Mesendoderm (in vitro differentiated cells): ENCODE results near the gene ACACA.

Experiments used
- DNase-seq: peaks from one replicate; pipeline ENCODE4 v3.0.0; 2013
- H2AK5ac ChIP-seq: 2 replicates; pipeline ENCODE4 v1.6.1; 2013; ENCODE audit warnings: low read length, inconsistent platforms
- H2BK120ac ChIP-seq: 2 replicates; pipeline ENCODE4 v1.6.1; 2013; ENCODE audit warnings: low read depth, mild to moderate bottlenecking, low read length, moderate library complexity, mixed read lengths
- H2BK15ac ChIP-seq: replicated peaks from 2 replicates; pipeline ENCODE4 v1.6.1; 2013; ENCODE audit warnings: low read depth, mild to moderate bottlenecking, moderate library complexity
- H2BK5ac ChIP-seq: 2 replicates; pipeline ENCODE4 v1.6.1; 2013; ENCODE audit warnings: low read length, inconsistent platforms
- H3K18ac ChIP-seq: 2 replicates; pipeline ENCODE4 v1.6.1; 2013; ENCODE audit warnings: mild to moderate bottlenecking, low read length, mixed read lengths
- H3K23ac ChIP-seq: one replicate; pipeline ENCODE4 v1.6.1; 2013; ENCODE audit warnings: low read length
- H3K27ac ChIP-seq: 2 replicates; pipeline ENCODE4 v1.5.1; 2013; ENCODE audit warnings: low read depth, mild to moderate bottlenecking, inconsistent platforms, low read length, moderate library complexity
- H3K27me3 ChIP-seq: 2 replicates; pipeline ENCODE4 v1.6.1; 2013; ENCODE audit warnings: low read length, control low read depth, mild to moderate bottlenecking, inconsistent platforms; ENCODE audit not compliant: insufficient read depth, poor library complexity
- H3K36me3 ChIP-seq: 2 replicates; pipeline ENCODE4 v1.6.1; 2013; ENCODE audit warnings: low read length, inconsistent platforms; ENCODE audit not compliant: control insufficient read depth, insufficient read depth
- H3K4ac ChIP-seq: one replicate; pipeline ENCODE4 v1.6.1; 2013; ENCODE audit warnings: low read depth, mild to moderate bottlenecking, low read length, moderate library complexity
- H3K4me1 ChIP-seq: 2 replicates; pipeline ENCODE4 v1.6.1; 2013; ENCODE audit warnings: low read depth, low read length, inconsistent platforms; ENCODE audit not compliant: control insufficient read depth
- H3K4me2 ChIP-seq: 2 replicates; pipeline ENCODE4 v1.6.1; 2013; ENCODE audit warnings: low read length
- H3K4me3 ChIP-seq: 2 replicates; pipeline ENCODE4 v1.5.1; 2013; ENCODE audit warnings: mild to moderate bottlenecking, low read length
- H3K56ac ChIP-seq: one replicate; pipeline ENCODE4 v1.6.1; 2013; ENCODE audit warnings: low read length
- H3K79me1 ChIP-seq: 2 replicates; pipeline ENCODE4 v1.6.1; 2013; ENCODE audit warnings: low read length, inconsistent platforms
- H3K79me2 ChIP-seq: 2 replicates; pipeline ENCODE4 v1.6.1; 2013; ENCODE audit warnings: mild to moderate bottlenecking, low read length; ENCODE audit not compliant: control insufficient read depth, insufficient read depth
- H3K9ac ChIP-seq: 2 replicates; pipeline ENCODE4 v1.6.1; 2013; ENCODE audit warnings: low read length, inconsistent platforms
- H4K5ac ChIP-seq: one replicate; pipeline ENCODE4 v1.6.1; 2013; ENCODE audit warnings: low read length
- H4K8ac ChIP-seq: one replicate; pipeline ENCODE4 v1.6.1; 2013; ENCODE audit warnings: low read depth, mild to moderate bottlenecking, control low read depth, low read length, moderate library complexity
- WGBS: extraction: QIAGEN DNeasy Blood & Tissue Kit; methylation state at CpG from one replicate; pipeline ENCODE4 v1.1.7; 2013; ENCODE audit warnings: low lambda C conversion rate, missing lambda C conversion rate; ENCODE audit not compliant: insufficient coverage; ENCODE audit errors: extremely low coverage; 5-methylcytosine and 5-hydroxymethylcytosine counted together

The ACACA gene

DNA sequence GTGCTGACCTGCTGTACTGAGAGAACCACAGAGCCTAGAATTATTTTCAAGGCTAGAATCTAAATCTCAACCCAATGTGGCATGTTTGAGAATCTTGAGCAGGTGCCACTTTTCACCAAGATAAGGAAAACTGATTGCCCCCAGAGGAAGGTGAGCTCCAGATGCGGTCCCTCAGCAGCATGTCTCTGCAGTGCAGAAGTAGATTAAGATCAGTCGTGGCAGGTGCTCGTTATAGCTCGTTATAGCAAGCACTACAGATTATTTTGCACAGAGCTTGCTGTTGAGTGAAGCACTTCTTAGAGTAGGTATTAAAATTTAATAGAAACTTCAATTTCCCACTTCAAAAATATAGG, 281.8 kb downstream of the ACACA start:
- Histone ChIP-seq H2BK15ac (no peak overlapping the region), H3K4ac (no peak overlapping the region), H3K9ac (no peak overlapping the region), H3K4me2 (no peak overlapping the region), H4K5ac (no peak overlapping the region), H3K79me1 (no peaks in the 10 kb centered on the region), H3K27me3 (no peaks in the 10 kb centered on the region), H3K4me3 (no peak overlapping the region), H3K36me3 (peaks cover 4% of the 10 kb centered on the region), H2BK5ac (no peak overlapping the region), H3K23ac (no peak overlapping the region), H3K18ac (no peak overlapping the region), H3K4me1 (no peaks in the 10 kb centered on the region), H3K79me2 (no peaks in the 10 kb centered on the region), H2BK120ac (no peak overlapping the region), H3K56ac (no peak overlapping the region), H4K8ac (no peak overlapping the region), H2AK5ac (no peak overlapping the region), H3K27ac (no peak overlapping the region)
- DNase-seq = no peak
- WGBS = no CpG with 5 or more reads among the region's 4 CpGs

DNA sequence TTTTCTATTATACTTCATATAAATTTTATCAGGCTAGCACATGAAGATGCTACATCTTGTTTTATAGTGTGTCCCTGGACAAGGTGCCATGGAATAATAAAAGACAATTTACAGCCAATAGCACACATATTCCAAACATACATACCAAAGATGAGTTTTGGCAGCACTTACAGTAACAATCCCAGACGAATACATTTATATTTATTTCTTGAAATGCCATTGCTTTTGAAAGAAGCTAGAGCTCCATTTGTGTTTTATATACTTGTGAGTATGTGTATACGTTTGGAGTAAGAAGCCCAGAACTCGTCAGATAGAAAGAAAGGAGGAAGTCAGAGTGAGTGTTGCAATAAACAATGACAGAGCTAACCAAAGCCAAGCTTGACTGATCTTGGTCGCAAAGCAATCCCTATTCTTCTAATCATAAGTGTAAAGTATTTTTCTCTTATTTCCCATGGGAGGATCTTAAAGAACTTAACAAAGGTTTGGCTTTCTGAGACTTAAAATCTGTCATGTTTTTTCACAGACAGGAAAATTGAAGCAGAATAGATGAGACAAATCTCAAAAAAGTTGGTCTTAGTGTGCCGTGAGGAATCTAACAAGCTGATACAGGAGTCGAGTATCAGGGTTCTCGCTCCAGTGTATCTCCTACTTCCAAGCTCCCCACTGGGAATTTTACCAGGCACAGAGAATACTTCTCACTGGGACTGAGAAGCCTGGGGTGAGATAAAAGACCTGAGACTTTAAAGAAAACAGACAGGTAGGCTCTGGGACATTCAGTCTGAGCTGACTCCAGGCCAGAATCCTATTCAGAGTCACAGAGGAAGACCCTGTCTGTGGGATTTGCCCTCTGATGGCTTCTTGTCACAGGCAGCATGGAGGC, 282.5 kb downstream of the ACACA start:
- peaks cover 4% of the 10 kb centered on the region for H3K36me3 ChIP-seq
- no peak overlapping the region for H3K4me3 ChIP-seq
- no peak overlapping the region for H3K27ac ChIP-seq
- H3K18ac ChIP-seq = no peak overlapping the region
- peak; percentile 61 for DNase-seq
- H3K79me2 ChIP-seq = no peaks in the 10 kb centered on the region
- H3K27me3 ChIP-seq = no peaks in the 10 kb centered on the region
- no peak overlapping the region for H2BK15ac ChIP-seq
- H3K9ac ChIP-seq = no peak overlapping the region
- no peak overlapping the region for H2AK5ac ChIP-seq
- H3K79me1 ChIP-seq = no peaks in the 10 kb centered on the region
- WGBS = no CpG with 5 or more reads among the region's 7 CpGs
- no peak overlapping the region for H2BK120ac ChIP-seq
- no peak overlapping the region for H3K23ac ChIP-seq
- no peak overlapping the region for H4K5ac ChIP-seq
- no peak overlapping the region for H3K4ac ChIP-seq
- H2BK5ac ChIP-seq = no peak overlapping the region
- H4K8ac ChIP-seq = no peak overlapping the region
- no peaks in the 10 kb centered on the region for H3K4me1 ChIP-seq
- no peak overlapping the region for H3K56ac ChIP-seq
- H3K4me2 ChIP-seq = no peak overlapping the region

DNA sequence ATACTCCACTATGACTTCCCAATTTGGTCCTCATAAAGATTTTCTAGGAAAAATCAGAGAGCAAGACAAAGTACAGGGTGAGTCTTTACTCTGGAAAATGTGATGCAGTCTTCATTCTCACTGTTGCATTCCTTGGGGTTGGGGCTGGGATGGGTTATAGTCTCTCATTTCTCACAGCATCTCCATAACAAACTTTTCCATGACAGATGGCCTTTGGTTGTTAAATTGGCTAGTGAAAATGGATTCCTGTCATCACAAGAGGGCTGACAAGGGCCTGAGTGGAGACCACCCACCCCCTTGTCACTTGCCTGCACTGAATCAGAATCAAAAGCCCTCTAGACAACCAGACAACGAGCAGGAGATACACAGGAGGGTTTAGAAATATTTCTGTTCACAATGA, 283.2 kb downstream of the ACACA start:
- no peak overlapping the region for H3K23ac ChIP-seq

GRCh38 chr17:37121616-37122015, 285.0 kb downstream of the ACACA start:
- Histone ChIP-seq H3K27ac (no peak overlapping the region), H3K4me1 (peaks cover 4% of the 10 kb centered on the region)

More for the DNA sequence above, 283.2 kb downstream of the ACACA start:
- no peak overlapping the region for H3K4me2 ChIP-seq
- no peak overlapping the region for H2BK5ac ChIP-seq
- WGBS = no CpG with 5 or more reads among the region's 1 CpG
- no peak overlapping the region for H3K56ac ChIP-seq
- H3K4me1 ChIP-seq = no peaks in the 10 kb centered on the region
- no peak overlapping the region for H4K8ac ChIP-seq
- H3K9ac ChIP-seq = no peak overlapping the region
- H2BK120ac ChIP-seq = no peak overlapping the region
- H3K4me3 ChIP-seq = no peak overlapping the region
- H3K18ac ChIP-seq = no peak overlapping the region
- no peaks in the 10 kb centered on the region for H3K79me1 ChIP-seq
- H3K4ac ChIP-seq = no peak overlapping the region
- no peaks in the 10 kb centered on the region for H3K27me3 ChIP-seq
- no peaks in the 10 kb centered on the region for H3K79me2 ChIP-seq
- H3K27ac ChIP-seq = no peak overlapping the region
- H4K5ac ChIP-seq = no peak overlapping the region
- H3K36me3 ChIP-seq = peaks cover 4% of the 10 kb centered on the region
- no peak for DNase-seq
- no peak overlapping the region for H2AK5ac ChIP-seq
- no peak overlapping the region for H2BK15ac ChIP-seq

GRCh38 chr17:37118366-37119137, 288.1 kb downstream of the ACACA start:
- no peak overlapping the region for H3K23ac ChIP-seq
- H3K4me3 ChIP-seq = no peak overlapping the region
- no peak overlapping the region for H3K4me2 ChIP-seq
- no peak overlapping the region for H3K4ac ChIP-seq
- H3K56ac ChIP-seq = no peak overlapping the region
- no peak overlapping the region for H3K9ac ChIP-seq
- peaks cover 4% of the 10 kb centered on the region for H3K4me1 ChIP-seq
- no peak overlapping the region for H4K5ac ChIP-seq
- H3K36me3 ChIP-seq = peaks cover 4% of the 10 kb centered on the region
- no peaks in the 10 kb centered on the region for H3K79me1 ChIP-seq
- H3K27ac ChIP-seq = no peak overlapping the region
- H3K79me2 ChIP-seq = no peaks in the 10 kb centered on the region
- no peak overlapping the region for H2BK120ac ChIP-seq
- H2BK5ac ChIP-seq = no peak overlapping the region
- H3K18ac ChIP-seq = no peak overlapping the region
- no peak overlapping the region for H2AK5ac ChIP-seq
- no peak overlapping the region for H2BK15ac ChIP-seq
- no CpG with 5 or more reads among the region's 3 CpGs for WGBS
- no peak overlapping the region for H4K8ac ChIP-seq
- no peaks in the 10 kb centered on the region for H3K27me3 ChIP-seq
- DNase-seq = no peak

More at GRCh38 chr17:37121616-37122015, 285.0 kb downstream of the ACACA start:
- Histone ChIP-seq H3K79me2 (no peaks in the 10 kb centered on the region), H3K4me2 (no peak overlapping the region), H3K23ac (no peak overlapping the region), H2BK5ac (no peak overlapping the region), H3K4me3 (no peak overlapping the region), H3K36me3 (peaks cover 4% of the 10 kb centered on the region), H3K79me1 (no peaks in the 10 kb centered on the region), H2AK5ac (no peak overlapping the region), H2BK15ac (no peak overlapping the region), H3K9ac (no peak overlapping the region), H3K27me3 (no peaks in the 10 kb centered on the region), H3K4ac (no peak overlapping the region), H2BK120ac (no peak overlapping the region), H4K8ac (no peak overlapping the region), H3K18ac (no peak overlapping the region), H4K5ac (no peak overlapping the region), H3K56ac (no peak overlapping the region)
- no peak for DNase-seq
- no CpG with 5 or more reads among the region's 2 CpGs for WGBS
